ENCODE data around the gene RPS21. TPM values are rescaled to one million over a fixed set of nuclear protein-coding genes. Genes with fewer than 3 reads are reported as not detected.

The RPS21 gene
- total RNA-seq, 5 donors from 2014 or later (not counting 1 experiment from before 2014, with no cell fraction given): 2,807 to 3,290 (median 3,085) TPM

- Mint-ChIP-seq H3K4me1 (no peaks in the 10 kb centered on the region), H3K4me3 (no peak overlapping the region), H3K27me3 (no peaks in the 10 kb centered on the region), H3K27ac (no peak overlapping the region), H3K9me3 (peaks cover 4 to 8% (median 5%) of the 10 kb centered on the region in 3 donors), H3K36me3 (no peaks in the 10 kb centered on the region)
- DNase-seq: no peak
- H3K36me3 ChIP-seq (ENCODE audit: control insufficient read depth in 2 of 2, extremely low read depth in 1 of 2, insufficient read depth in 1 of 2, low read length in 1 of 2): no peaks in the 10 kb centered on the region
- no peaks in the 10 kb centered on the region for H3K9me3 ChIP-seq
- H3K4me3 ChIP-seq (ENCODE audit: control insufficient read depth in 1 of 2, extremely low read depth in 1 of 2, low read length in 1 of 2): no peak overlapping the region
- H3K27ac ChIP-seq (ENCODE audit: low read length): no peak overlapping the region
- WGBS (ENCODE audit: insufficient coverage): 100% methylated on average over 2 of the region's 7 CpGs
- POLR2A ChIA-PET: no interaction called here
- CTCF ChIA-PET: no interaction called here
- no peaks in the 10 kb centered on the region for H3K4me1 ChIP-seq (ENCODE audit: control insufficient read depth in 1 of 2, extremely low read depth in 1 of 2, insufficient read depth in 2 of 2, low read length in 2 of 2)
- H3K27me3 ChIP-seq (replicated peaks in 1 of 2; ENCODE audit: control insufficient read depth in 2 of 2, extremely low read depth in 1 of 2, insufficient read depth in 2 of 2, low read length in 1 of 2): peaks cover 0 to 20% of the 10 kb centered on the region in 2 experiments
- ATAC-seq (replicated peaks in 1 of 4): no peak
Measured at GRCh38 chr20:62349556-62350097, 37.3 kb upstream of the RPS21 start.

GRCh38 chr20:62350098-62350628 lies 36.7 kb upstream of the RPS21 start:
- Mint-ChIP-seq H3K36me3 (no peaks in the 10 kb centered on the region), H3K9me3 (peaks cover 4 to 8% (median 5%) of the 10 kb centered on the region in 3 donors), H3K4me1 (no peaks in the 10 kb centered on the region), H3K4me3 (no peak overlapping the region), H3K27me3 (no peaks in the 10 kb centered on the region), H3K27ac (no peak overlapping the region)
- ATAC-seq (replicated peaks in 1 of 4) (no peak), DNase-seq (no peak)
- H3K36me3 ChIP-seq (ENCODE audit: control insufficient read depth in 2 of 2, extremely low read depth in 1 of 2, insufficient read depth in 1 of 2, low read length in 1 of 2): no peaks in the 10 kb centered on the region
- peaks cover 0 to 24% of the 10 kb centered on the region in 2 experiments for H3K27me3 ChIP-seq (replicated peaks in 1 of 2; ENCODE audit: control insufficient read depth in 2 of 2, extremely low read depth in 1 of 2, insufficient read depth in 2 of 2, low read length in 1 of 2)
- WGBS (ENCODE audit: insufficient coverage): 92% methylated on average over 11 of the region's 16 CpGs
- no peaks in the 10 kb centered on the region for H3K9me3 ChIP-seq
- ChIA-PET CTCF (no interaction called here), POLR2A (no interaction called here)
- no peak overlapping the region for H3K27ac ChIP-seq (ENCODE audit: low read length)
- no peak overlapping the region for H3K4me3 ChIP-seq (ENCODE audit: control insufficient read depth in 1 of 2, extremely low read depth in 1 of 2, low read length in 1 of 2)
- no peaks in the 10 kb centered on the region for H3K4me1 ChIP-seq (ENCODE audit: control insufficient read depth in 1 of 2, extremely low read depth in 1 of 2, insufficient read depth in 2 of 2, low read length in 2 of 2)

- peaks cover 0 to 31% of the 10 kb centered on the region in 2 experiments for H3K27me3 ChIP-seq (replicated peaks in 1 of 2; ENCODE audit: control insufficient read depth in 2 of 2, extremely low read depth in 1 of 2, insufficient read depth in 2 of 2, low read length in 1 of 2)
- POLR2A ChIA-PET: no interaction called here
- no peak overlapping the region for H3K27ac ChIP-seq (ENCODE audit: low read length)
- 70% methylated on average over 14 of the region's 23 CpGs for WGBS (ENCODE audit: insufficient coverage)
- H3K9me3 ChIP-seq: no peaks in the 10 kb centered on the region
- Mint-ChIP-seq H3K36me3 (no peaks in the 10 kb centered on the region), H3K27ac (no peak overlapping the region), H3K4me3 (no peak overlapping the region), H3K4me1 (no peaks in the 10 kb centered on the region), H3K9me3 (peaks cover 4 to 8% (median 5%) of the 10 kb centered on the region in 3 donors), H3K27me3 (peaks cover 0 to under 1% of the 10 kb centered on the region in 2 donors)
- H3K4me3 ChIP-seq (ENCODE audit: control insufficient read depth in 1 of 2, extremely low read depth in 1 of 2, low read length in 1 of 2): no peak overlapping the region
- no peaks in the 10 kb centered on the region for H3K4me1 ChIP-seq (ENCODE audit: control insufficient read depth in 1 of 2, extremely low read depth in 1 of 2, insufficient read depth in 2 of 2, low read length in 2 of 2)
- CTCF ChIA-PET: no interaction called here
- ATAC-seq (replicated peaks in 1 of 4) (no peak), DNase-seq (no peak)
- no peaks in the 10 kb centered on the region for H3K36me3 ChIP-seq (ENCODE audit: control insufficient read depth in 2 of 2, extremely low read depth in 1 of 2, insufficient read depth in 1 of 2, low read length in 1 of 2)
Measured at GRCh38 chr20:62350629-62351422, 36.1 kb upstream of the RPS21 start.

GRCh38 chr20:62351469-62352401 lies 35.2 kb upstream of the RPS21 start:
- Mint-ChIP-seq H3K4me1 (no peaks in the 10 kb centered on the region), H3K9me3 (peaks cover 4 to 8% (median 5%) of the 10 kb centered on the region in 3 donors), H3K27ac (no peak overlapping the region), H3K27me3 (peaks cover 0 to 5% of the 10 kb centered on the region in 2 donors), H3K36me3 (no peaks in the 10 kb centered on the region), H3K4me3 (no peak overlapping the region)
- Histone ChIP-seq H3K36me3 (ENCODE audit: control insufficient read depth in 2 of 2, extremely low read depth in 1 of 2, insufficient read depth in 1 of 2, low read length in 1 of 2) (no peaks in the 10 kb centered on the region), H3K4me1 (ENCODE audit: control insufficient read depth in 1 of 2, extremely low read depth in 1 of 2, insufficient read depth in 2 of 2, low read length in 2 of 2) (no peaks in the 10 kb centered on the region), H3K27me3 (replicated peaks in 1 of 2; ENCODE audit: control insufficient read depth in 2 of 2, extremely low read depth in 1 of 2, insufficient read depth in 2 of 2, low read length in 1 of 2) (peaks cover 0 to 38% of the 10 kb centered on the region in 2 experiments), H3K9me3 (no peaks in the 10 kb centered on the region), H3K27ac (ENCODE audit: low read length) (no peak overlapping the region), H3K4me3 (ENCODE audit: control insufficient read depth in 1 of 2, extremely low read depth in 1 of 2, low read length in 1 of 2) (no peak overlapping the region)
- ChIA-PET CTCF (no interaction called here), POLR2A (no interaction called here)
- ATAC-seq (replicated peaks in 1 of 4) (no peak), DNase-seq (no peak)
- WGBS (ENCODE audit: insufficient coverage): 88% methylated on average over 56 of the region's 60 CpGs

GRCh38 chr20:62352402-62353288 lies 34.3 kb upstream of the RPS21 start:
- no peaks in the 10 kb centered on the region for H3K36me3 ChIP-seq (ENCODE audit: control insufficient read depth in 2 of 2, extremely low read depth in 1 of 2, insufficient read depth in 1 of 2, low read length in 1 of 2)
- ATAC-seq (replicated peaks in 1 of 4) (no peak), DNase-seq (no peak)
- no peak overlapping the region for H3K4me3 ChIP-seq (ENCODE audit: control insufficient read depth in 1 of 2, extremely low read depth in 1 of 2, low read length in 1 of 2)
- Mint-ChIP-seq H3K36me3 (no peaks in the 10 kb centered on the region), H3K27me3 (peaks cover 0 to 5% of the 10 kb centered on the region in 2 donors), H3K4me3 (no peak overlapping the region), H3K9me3 (peaks cover 4 to 8% (median 5%) of the 10 kb centered on the region in 3 donors), H3K4me1 (no peaks in the 10 kb centered on the region), H3K27ac (no peak overlapping the region)
- no peak overlapping the region for H3K27ac ChIP-seq (ENCODE audit: low read length)
- peaks cover 0 to 45% of the 10 kb centered on the region in 2 experiments for H3K27me3 ChIP-seq (replicated peaks in 1 of 2; ENCODE audit: control insufficient read depth in 2 of 2, extremely low read depth in 1 of 2, insufficient read depth in 2 of 2, low read length in 1 of 2)
- POLR2A ChIA-PET: no interaction called here
- CTCF ChIA-PET: no interaction called here
- 83% methylated on average over 36 of the region's 43 CpGs for WGBS (ENCODE audit: insufficient coverage)
- no peaks in the 10 kb centered on the region for H3K4me1 ChIP-seq (ENCODE audit: control insufficient read depth in 1 of 2, extremely low read depth in 1 of 2, insufficient read depth in 2 of 2, low read length in 2 of 2)
- H3K9me3 ChIP-seq: no peaks in the 10 kb centered on the region
